HepG2 (cell line): ENCODE data around the gene YIF1A. TPM values are rescaled to one million over a fixed set of nuclear protein-coding genes. Genes with fewer than 3 reads are reported as not detected.

Experiments
- BHLHE40 ChIP-seq: IDR thresholded peaks from 2 replicates; pipeline ENCODE4 v1.6.1; 2011; ENCODE audit warnings: low read length, improper control_type of control experiment
- ETV6 ChIP-seq: sonication (generic); formaldehyde crosslinking; conservative IDR thresholded peaks from 2 replicates; pipeline ENCODE4 v1.4.0; 2020; ENCODE audit warnings: missing genetic modification reagents
- FOXA3 ChIP-seq: IDR thresholded peaks from 2 replicates; pipeline ENCODE4 v1.6.1; 2016; ENCODE audit warnings: missing genetic modification reagents, missing compliant biosample characterization
- HINFP ChIP-seq: sonication (generic); formaldehyde crosslinking; IDR thresholded peaks from 2 replicates; pipeline ENCODE4 v1.4.0; 2020; ENCODE audit warnings: low read depth, mild to moderate bottlenecking, missing genetic modification reagents
- JUNB ChIP-seq: sonication (generic); formaldehyde crosslinking; IDR thresholded peaks from 2 replicates; pipeline ENCODE4 v1.8.0; 2022; ENCODE audit warnings: missing genetic modification reagents, mild to moderate bottlenecking, borderline replicate concordance
- MAFG ChIP-seq: sonication (generic); formaldehyde crosslinking; IDR thresholded peaks from 2 replicates; pipeline ENCODE4 v1.5.1; 2020; ENCODE audit warnings: mild to moderate bottlenecking, missing genetic modification reagents
- MEIS2 ChIP-seq: sonication (generic); formaldehyde crosslinking; IDR thresholded peaks from 2 replicates; pipeline ENCODE4 v1.9.0; 2021; ENCODE audit warnings: mild to moderate bottlenecking, missing genetic modification reagents
- MIXL1 ChIP-seq: IDR thresholded peaks from 2 replicates; pipeline ENCODE4 v1.6.1; 2016
- NFE2L1 ChIP-seq: sonication (generic); formaldehyde crosslinking; IDR thresholded peaks from 2 replicates; pipeline ENCODE4 v1.4.0; 2020; ENCODE audit warnings: missing genetic modification reagents, mild to moderate bottlenecking, borderline replicate concordance
- ZNF407 ChIP-seq: sonication (generic); formaldehyde crosslinking; IDR thresholded peaks from one replicate; pipeline ENCODE4 v1.5.1; 2020; ENCODE audit warnings: mild to moderate bottlenecking, missing genetic modification reagents; ENCODE audit errors: not compliant biosample characterization
- ZNF547 ChIP-seq: sonication (generic); formaldehyde crosslinking; IDR thresholded peaks from 2 replicates; pipeline ENCODE4 v1.5.1; 2020; ENCODE audit warnings: mild to moderate bottlenecking, missing genetic modification reagents
- ZNF557 ChIP-seq: sonication (generic); formaldehyde crosslinking; IDR thresholded peaks from 2 replicates; pipeline ENCODE4 v1.4.0; 2020; ENCODE audit warnings: missing genetic modification reagents
- ZNF710 ChIP-seq: sonication (generic); formaldehyde crosslinking; IDR thresholded peaks from 2 replicates; pipeline ENCODE4 v1.5.0; 2020; ENCODE audit warnings: mild to moderate bottlenecking, missing genetic modification reagents, borderline replicate concordance
- ZSCAN25 ChIP-seq: sonication (generic); formaldehyde crosslinking; IDR thresholded peaks from 2 replicates; pipeline ENCODE4 v1.8.0; 2022; ENCODE audit warnings: mild to moderate bottlenecking, missing genetic modification reagents
- polyA plus RNA-seq, 8 experiments: library from polyadenylated mRNA; depleted of rRNA in 3 of 8; stranded (reverse) in 7 of 8; unstranded in 1 of 8; fragments of >200 nt; fragmentation: Illumina TruSeq in 4 of 8; extraction: Trizol in 4 of 8; gene quantifications; 2 replicates each; pipeline versions ENCODE4 v1.2.1 to v1.2.3, GENCODE V29; 2011 to 2016; ENCODE audit warnings: low read depth in 4 of 8, missing spikeins in 1 of 8, mixed read lengths in 1 of 8; ENCODE audit not compliant: insufficient read depth in 1 of 8
- total RNA-seq, 5 experiments: library from RNA; depleted of rRNA; stranded (reverse); fragments of >200 nt; fragmentation: Illumina TruSeq; extraction: Trizol; gene quantifications; 2 replicates each; pipeline ENCODE4 v1.2.3, GENCODE V29; 2016; ENCODE audit warnings: low read depth in 1 of 5
- TF ChIP-seq, protein P1 (sequence below): sonication (generic); formaldehyde crosslinking; IDR thresholded peaks from 2 replicates; pipeline ENCODE4 v1.4.0; 2020; ENCODE audit warnings: mild to moderate bottlenecking, missing genetic modification reagents

The YIF1A gene
- total and polyA plus RNA-seq, 2 of the 13 experiments (the other 11 are each of a cell fraction or from before 2014, with no cell fraction given): 133 to 145 TPM

DNA sequence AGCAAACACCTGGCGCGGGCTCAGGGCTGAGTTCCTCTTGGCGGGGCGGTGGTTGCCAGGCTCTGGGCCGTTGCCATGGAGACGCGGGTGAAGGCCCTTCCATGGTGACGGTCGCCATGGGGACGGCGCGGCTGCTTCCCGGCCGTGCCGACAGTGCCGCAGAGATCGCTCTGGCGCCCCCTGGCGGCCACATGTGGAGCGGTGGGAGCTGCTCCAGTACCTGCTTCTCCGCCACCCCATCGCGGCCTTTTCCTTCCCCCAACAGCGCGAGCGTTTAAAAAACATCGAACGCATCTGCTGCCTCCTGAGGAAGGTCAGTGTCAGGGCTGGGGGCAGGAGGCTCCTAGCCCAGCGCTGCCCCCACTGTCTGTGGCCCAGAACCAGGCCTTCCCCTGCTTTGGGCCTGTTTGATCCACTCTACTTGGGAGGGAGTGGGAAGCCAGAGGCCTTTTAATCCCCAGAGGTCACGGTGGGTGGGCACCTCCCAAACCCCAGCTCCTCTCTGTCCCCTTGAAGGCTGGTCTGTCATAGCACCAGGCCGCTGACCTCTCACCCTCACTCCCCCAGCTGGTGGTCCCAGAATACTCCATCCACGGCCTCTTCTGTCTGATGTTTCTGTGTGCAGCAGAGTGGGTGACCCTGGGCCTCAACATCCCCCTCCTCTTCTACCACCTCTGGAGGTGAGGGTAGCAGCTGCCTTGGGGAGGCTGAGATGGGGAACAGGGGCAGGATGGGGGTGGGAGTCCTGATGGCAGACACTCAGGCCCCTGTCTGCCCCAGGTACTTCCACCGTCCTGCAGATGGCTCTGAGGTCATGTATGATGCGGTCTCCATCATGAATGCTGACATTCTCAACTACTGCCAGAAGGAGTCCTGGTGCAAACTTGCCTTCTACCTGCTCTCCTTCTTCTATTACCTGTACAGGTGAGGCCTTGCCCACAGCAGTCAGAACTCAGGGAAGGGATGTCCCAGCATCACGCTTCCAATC lies 6.2 kb downstream of the YIF1A start (continued):
- no peak for TF ChIP-seq ZNF407
- no peak for TF ChIP-seq JUNB (CRISPR knock-in tag)
- peak; percentile 46; the same call in 1 of the 2 replicates for TF ChIP-seq FOXA3
- no peak for TF ChIP-seq MEIS2 (CRISPR knock-in tag)
- TF ChIP-seq BHLHE40: peak; percentile 50; the same call in 1 of the 2 replicates
- no peak for TF ChIP-seq ZNF710
- TF ChIP-seq ZNF547 (CRISPR knock-in tag): no peak
- 0 out of 2 replicates have a peak, but pooled peaks have one; percentile 42 for TF ChIP-seq HINFP (CRISPR knock-in tag)
- TF ChIP-seq ZNF557 (CRISPR knock-in tag): no peak
- no peak for TF ChIP-seq MAFG (CRISPR knock-in tag)
- no peak for TF ChIP-seq ETV6 (CRISPR knock-in tag)
- TF ChIP-seq MIXL1 (CRISPR knock-in tag): no peak
- no peak for TF ChIP-seq ZSCAN25
- TF ChIP-seq, protein P1, sequence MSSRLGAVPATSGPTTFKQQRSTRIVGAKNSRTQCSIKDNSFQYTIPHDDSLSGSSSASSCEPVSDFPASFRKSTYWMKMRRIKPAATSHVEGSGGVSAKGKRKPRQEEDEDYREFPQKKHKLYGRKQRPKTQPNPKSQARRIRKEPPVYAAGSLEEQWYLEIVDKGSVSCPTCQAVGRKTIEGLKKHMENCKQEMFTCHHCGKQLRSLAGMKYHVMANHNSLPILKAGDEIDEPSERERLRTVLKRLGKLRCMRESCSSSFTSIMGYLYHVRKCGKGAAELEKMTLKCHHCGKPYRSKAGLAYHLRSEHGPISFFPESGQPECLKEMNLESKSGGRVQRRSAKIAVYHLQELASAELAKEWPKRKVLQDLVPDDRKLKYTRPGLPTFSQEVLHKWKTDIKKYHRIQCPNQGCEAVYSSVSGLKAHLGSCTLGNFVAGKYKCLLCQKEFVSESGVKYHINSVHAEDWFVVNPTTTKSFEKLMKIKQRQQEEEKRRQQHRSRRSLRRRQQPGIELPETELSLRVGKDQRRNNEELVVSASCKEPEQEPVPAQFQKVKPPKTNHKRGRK: no peak
- TF ChIP-seq NFE2L1 (CRISPR knock-in tag): no peak
